SK-N-SH treated with all-trans-retinoic acid at 6 μM for 48 hours (cell line): ENCODE results near the gene LINC00237.

ENCODE experiments used
- ATAC-seq: fragments of 200-7000 bp; cut with Tn5 transposase; 3 replicates; pipeline ENCODE4 v1.9.1; 2020; ENCODE audit warnings: mild to moderate bottlenecking, moderate library complexity
- ARNTL ChIP-seq: fragments of 450-650 bp; formaldehyde crosslinking; IDR thresholded peaks from 2 replicates; pipeline ENCODE4 v1.5.0; 2020; ENCODE audit warnings: low read depth, mild to moderate bottlenecking, moderate library complexity, borderline replicate concordance
- BACH2 ChIP-seq: fragments of 250-450 bp; sonication (Bioruptor Pico); IDR thresholded peaks from 2 replicates; pipeline ENCODE4 v1.9.0; 2021; ENCODE audit warnings: mild to moderate bottlenecking, borderline replicate concordance
- ESRRG ChIP-seq: fragments of 250-450 bp; sonication (Bioruptor Pico); IDR thresholded peaks from 2 replicates; pipeline ENCODE4 v1.6.1; 2021; ENCODE audit warnings: mild to moderate bottlenecking
- GLIS3 ChIP-seq: fragments of 250-450 bp; sonication (Bioruptor Pico); IDR thresholded peaks from 2 replicates; pipeline ENCODE4 v1.5.0; 2020; ENCODE audit warnings: mild to moderate bottlenecking, moderate library complexity
- ISL1 ChIP-seq: fragments of 250-450 bp; sonication (Bioruptor Pico); IDR thresholded peaks from 2 replicates; pipeline ENCODE4 v2.1.2; 2022; ENCODE audit warnings: mild to moderate bottlenecking, moderate library complexity
- OSR1 ChIP-seq: fragments of 250-450 bp; sonication (Bioruptor Pico); IDR thresholded peaks from 2 replicates; pipeline ENCODE4 v1.8.0; 2022; ENCODE audit warnings: moderate library complexity, mild to moderate bottlenecking, inconsistent platforms
- PPARA ChIP-seq: fragments of 250-450 bp; sonication (Bioruptor Pico); IDR thresholded peaks from 2 replicates; pipeline ENCODE4 v1.5.0; 2020; ENCODE audit warnings: mild to moderate bottlenecking, borderline replicate concordance
- TCF4 ChIP-seq: fragments of 250-450 bp; sonication (Bioruptor Pico); IDR thresholded peaks from 2 replicates; pipeline ENCODE4 v1.8.0; 2021; ENCODE audit warnings: mild to moderate bottlenecking, moderate library complexity, borderline replicate concordance
- TOX ChIP-seq: fragments of 250-450 bp; sonication (Bioruptor Pico); IDR thresholded peaks from 2 replicates; pipeline ENCODE4 v1.8.0; 2021; ENCODE audit warnings: mild to moderate bottlenecking, moderate library complexity, borderline replicate concordance
- ZC3H10 ChIP-seq: fragments of 250-450 bp; sonication (Bioruptor Pico); IDR thresholded peaks from 2 replicates; pipeline ENCODE4 v1.5.1; 2021; ENCODE audit warnings: mild to moderate bottlenecking, moderate library complexity
- ZFP3 ChIP-seq: fragments of 250-450 bp; sonication (Bioruptor Pico); IDR thresholded peaks from 2 replicates; pipeline ENCODE4 v1.5.0; 2020; ENCODE audit warnings: mild to moderate bottlenecking, moderate library complexity
- ZFP30 ChIP-seq: fragments of 450-650 bp; formaldehyde crosslinking; IDR thresholded peaks from 2 replicates; pipeline ENCODE4 v1.5.0; 2022; ENCODE audit warnings: mild to moderate bottlenecking, moderate library complexity
- ZNF565 ChIP-seq: fragments of 450-650 bp; formaldehyde crosslinking; conservative IDR thresholded peaks from 2 replicates; pipeline ENCODE4 v1.5.0; 2020; ENCODE audit warnings: low read depth, mild to moderate bottlenecking, moderate library complexity
- ZNF70 ChIP-seq: fragments of 450-650 bp; formaldehyde crosslinking; IDR thresholded peaks from 2 replicates; pipeline ENCODE4 v1.5.0; 2020; ENCODE audit warnings: mild to moderate bottlenecking, moderate library complexity
- ZNF8 ChIP-seq: fragments of 450-650 bp; formaldehyde crosslinking; IDR thresholded peaks from 2 replicates; pipeline ENCODE4 v1.5.0; 2020; ENCODE audit warnings: mild to moderate bottlenecking, moderate library complexity
- TF ChIP-seq, protein P1 (sequence below): fragments of 250-450 bp; sonication (Bioruptor Pico); IDR thresholded peaks from 2 replicates; pipeline ENCODE4 v1.5.1; 2020; ENCODE audit warnings: low read depth, mild to moderate bottlenecking, moderate library complexity
- TF ChIP-seq, protein P2 (sequence below): fragments of 250-450 bp; sonication (Bioruptor Pico); IDR thresholded peaks from 2 replicates; pipeline ENCODE4 v1.5.1; 2021; ENCODE audit warnings: mild to moderate bottlenecking, moderate library complexity
- TF ChIP-seq, protein P3 (sequence below): fragments of 250-450 bp; sonication (Bioruptor Pico); IDR thresholded peaks from 2 replicates; pipeline ENCODE4 v1.8.0; 2021; ENCODE audit warnings: low read depth, mild to moderate bottlenecking, moderate library complexity, borderline replicate concordance

Gene LINC00237

DNA sequence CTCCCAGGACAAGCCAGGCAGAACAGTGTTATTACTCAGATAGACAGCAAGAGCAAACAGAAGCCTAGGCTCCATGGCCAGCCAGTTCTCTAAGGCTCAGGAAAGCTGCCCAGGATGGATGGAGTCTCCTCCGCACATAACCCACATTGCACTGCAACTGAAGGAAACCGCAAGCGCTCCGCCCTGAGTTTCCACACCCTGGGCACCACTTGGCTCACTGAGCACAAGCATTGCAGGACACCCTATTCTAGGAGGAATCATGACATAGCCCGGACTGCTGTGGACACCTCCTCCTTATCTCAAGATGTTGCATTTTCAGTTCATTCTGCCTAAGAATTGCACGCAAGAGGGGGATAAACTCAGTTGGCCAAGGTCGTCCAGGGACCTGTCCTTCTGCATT is 42.9 kb downstream of the LINC00237 start (continued):
- no peak for TF ChIP-seq ZC3H10 (CRISPR knock-in tag)
- TF ChIP-seq TCF4 (CRISPR knock-in tag), result no peak
- TF ChIP-seq ISL1, result no peak

DNA sequence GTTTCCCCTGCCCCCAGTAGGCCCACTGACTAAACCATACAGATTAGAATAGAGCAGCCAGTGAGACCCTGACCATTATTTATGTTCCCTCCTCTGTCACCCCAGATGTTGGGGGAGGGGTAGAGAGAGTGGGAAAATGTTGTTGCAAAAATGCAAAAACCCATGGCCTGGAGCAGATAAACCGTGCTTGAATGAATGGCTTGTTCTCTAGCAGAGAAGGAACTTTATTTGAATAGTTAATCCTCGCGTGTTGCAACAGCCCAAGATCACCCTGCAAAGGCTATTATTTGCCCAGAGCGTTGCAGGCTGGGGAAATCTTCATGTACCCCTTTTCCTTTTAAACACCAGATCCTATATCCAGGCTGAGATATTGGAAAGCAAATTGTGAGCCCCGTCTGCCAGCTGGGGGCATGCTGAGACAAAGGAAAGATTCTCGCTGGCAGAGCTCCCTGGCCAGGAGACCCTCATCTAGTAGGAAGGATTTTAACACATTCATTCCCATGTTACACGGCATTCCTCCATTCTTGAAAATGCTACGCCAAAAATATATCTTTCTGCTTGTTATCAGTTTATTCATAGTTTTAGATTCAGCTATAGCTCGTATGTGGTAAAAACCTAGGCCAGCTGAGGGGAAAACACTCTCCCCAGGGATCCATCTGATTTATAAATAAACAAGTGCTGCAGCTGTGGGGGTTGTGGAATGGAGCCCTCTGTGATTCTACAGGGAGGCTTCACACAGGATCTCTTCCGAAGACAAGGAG is 53.0 kb downstream of the LINC00237 start:
- TF ChIP-seq ZNF70 (CRISPR knock-in tag) (no peak), PPARA (CRISPR knock-in tag) (no peak), TCF4 (CRISPR knock-in tag) (no peak), BACH2 (CRISPR knock-in tag) (no peak), ZC3H10 (CRISPR knock-in tag) (no peak), ZNF565 (CRISPR knock-in tag) (no peak), ZNF8 (CRISPR knock-in tag) (no peak), ARNTL (CRISPR knock-in tag) (no peak), OSR1 (CRISPR knock-in tag) (no peak), TOX (CRISPR knock-in tag) (no peak), ESRRG (CRISPR knock-in tag) (no peak), GLIS3 (no peak), ZFP30 (CRISPR knock-in tag) (no peak)
- TF ChIP-seq, protein P1, sequence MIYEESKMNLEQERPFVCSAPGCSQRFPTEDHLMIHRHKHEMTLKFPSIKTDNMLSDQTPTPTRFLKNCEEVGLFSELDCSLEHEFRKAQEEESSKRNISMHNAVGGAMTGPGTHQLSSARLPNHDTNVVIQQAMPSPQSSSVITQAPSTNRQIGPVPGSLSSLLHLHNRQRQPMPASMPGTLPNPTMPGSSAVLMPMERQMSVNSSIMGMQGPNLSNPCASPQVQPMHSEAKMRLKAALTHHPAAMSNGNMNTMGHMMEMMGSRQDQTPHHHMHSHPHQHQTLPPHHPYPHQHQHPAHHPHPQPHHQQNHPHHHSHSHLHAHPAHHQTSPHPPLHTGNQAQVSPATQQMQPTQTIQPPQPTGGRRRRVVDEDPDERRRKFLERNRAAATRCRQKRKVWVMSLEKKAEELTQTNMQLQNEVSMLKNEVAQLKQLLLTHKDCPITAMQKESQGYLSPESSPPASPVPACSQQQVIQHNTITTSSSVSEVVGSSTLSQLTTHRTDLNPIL (CRISPR knock-in tag), result no peak
- no peak for ATAC-seq

DNA sequence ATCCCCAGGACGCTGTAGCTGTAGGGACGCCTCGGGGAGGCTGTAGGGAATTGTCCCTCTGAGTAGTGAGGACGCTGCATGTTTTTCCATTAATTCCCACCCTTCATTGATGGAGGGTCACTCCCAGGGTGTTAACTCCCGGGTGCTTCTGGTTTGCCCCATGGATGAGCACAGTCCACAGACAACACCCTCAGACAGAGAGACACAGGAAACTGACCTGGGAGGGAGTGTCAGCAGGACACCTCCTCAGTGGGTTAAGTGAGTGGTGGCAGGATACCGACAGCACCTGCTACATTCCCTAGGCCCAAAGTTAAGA is 53.5 kb downstream of the LINC00237 start:
- TF ChIP-seq ZFP30 (CRISPR knock-in tag) (no peak), OSR1 (CRISPR knock-in tag) (no peak)
- TF ChIP-seq, protein P2, sequence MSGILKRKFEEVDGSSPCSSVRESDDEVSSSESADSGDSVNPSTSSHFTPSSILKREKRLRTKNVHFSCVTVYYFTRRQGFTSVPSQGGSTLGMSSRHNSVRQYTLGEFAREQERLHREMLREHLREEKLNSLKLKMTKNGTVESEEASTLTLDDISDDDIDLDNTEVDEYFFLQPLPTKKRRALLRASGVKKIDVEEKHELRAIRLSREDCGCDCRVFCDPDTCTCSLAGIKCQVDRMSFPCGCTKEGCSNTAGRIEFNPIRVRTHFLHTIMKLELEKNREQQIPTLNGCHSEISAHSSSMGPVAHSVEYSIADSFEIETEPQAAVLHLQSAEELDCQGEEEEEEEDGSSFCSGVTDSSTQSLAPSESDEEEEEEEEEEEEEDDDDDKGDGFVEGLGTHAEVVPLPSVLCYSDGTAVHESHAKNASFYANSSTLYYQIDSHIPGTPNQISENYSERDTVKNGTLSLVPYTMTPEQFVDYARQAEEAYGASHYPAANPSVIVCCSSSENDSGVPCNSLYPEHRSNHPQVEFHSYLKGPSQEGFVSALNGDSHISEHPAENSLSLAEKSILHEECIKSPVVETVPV (CRISPR knock-in tag), result no peak
- no peak for ATAC-seq

DNA sequence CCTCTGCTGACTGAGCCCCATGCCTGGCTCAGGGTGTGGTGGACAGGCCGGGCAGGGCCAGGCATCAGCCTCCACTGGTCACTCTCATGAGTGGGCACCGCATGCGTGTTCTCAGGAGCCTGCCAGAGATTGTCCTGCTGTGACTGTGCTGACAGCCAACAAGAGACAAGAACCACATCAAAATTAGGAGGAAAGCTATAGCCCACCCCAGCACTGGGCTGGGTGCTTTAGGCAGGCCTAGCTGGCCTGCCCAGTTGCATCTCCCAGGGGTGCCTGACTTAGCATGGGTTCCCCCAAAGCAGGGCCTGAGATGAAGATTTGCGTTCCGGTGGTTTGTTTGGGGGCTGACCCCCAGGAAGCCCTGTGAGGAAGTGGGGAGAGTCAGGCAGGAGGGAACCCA is 53.9 kb downstream of the LINC00237 start:
- ATAC-seq, result no peak
- no peak for TF ChIP-seq ZNF70 (CRISPR knock-in tag)
- TF ChIP-seq, protein P1 (CRISPR knock-in tag), result no peak
- TF ChIP-seq, protein P2 (CRISPR knock-in tag), result no peak
- TF ChIP-seq, protein P3, sequence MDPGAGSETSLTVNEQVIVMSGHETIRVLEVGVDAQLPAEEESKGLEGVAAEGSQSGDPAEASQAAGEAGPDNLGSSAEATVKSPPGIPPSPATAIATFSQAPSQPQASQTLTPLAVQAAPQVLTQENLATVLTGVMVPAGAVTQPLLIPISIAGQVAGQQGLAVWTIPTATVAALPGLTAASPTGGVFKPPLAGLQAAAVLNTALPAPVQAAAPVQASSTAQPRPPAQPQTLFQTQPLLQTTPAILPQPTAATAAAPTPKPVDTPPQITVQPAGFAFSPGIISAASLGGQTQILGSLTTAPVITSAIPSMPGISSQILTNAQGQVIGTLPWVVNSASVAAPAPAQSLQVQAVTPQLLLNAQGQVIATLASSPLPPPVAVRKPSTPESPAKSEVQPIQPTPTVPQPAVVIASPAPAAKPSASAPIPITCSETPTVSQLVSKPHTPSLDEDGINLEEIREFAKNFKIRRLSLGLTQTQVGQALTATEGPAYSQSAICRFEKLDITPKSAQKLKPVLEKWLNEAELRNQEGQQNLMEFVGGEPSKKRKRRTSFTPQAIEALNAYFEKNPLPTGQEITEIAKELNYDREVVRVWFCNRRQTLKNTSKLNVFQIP (CRISPR knock-in tag), result no peak
- TF ChIP-seq ZC3H10 (CRISPR knock-in tag), result no peak
- no peak for TF ChIP-seq ZFP30 (CRISPR knock-in tag)
- TF ChIP-seq PPARA (CRISPR knock-in tag), result no peak
- no peak for TF ChIP-seq ZNF565 (CRISPR knock-in tag)
- no peak for TF ChIP-seq TCF4 (CRISPR knock-in tag)
- TF ChIP-seq ZFP3 (CRISPR knock-in tag), result no peak
- TF ChIP-seq ARNTL (CRISPR knock-in tag), result no peak
- no peak for TF ChIP-seq GLIS3
- TF ChIP-seq, all 23 proteins: peak for 0
